Caco-2 (cell line): Measurements from ENCODE around the gene NBAS. TPM values are rescaled to one million over a fixed set of nuclear protein-coding genes. Genes with fewer than 3 reads are reported as not detected.

Experiments
- BruUV-seq: library from RNA; stranded (reverse); fragments of 400-500 nt; replicated peaks from 2 replicates; lab custom pipeline; 2021; lab: Mats Ljungman, UMichigan
- CTCF ChIA-PET: fragments of 300-600 bp; sonication (Branson Sonifier 250); formaldehyde crosslinking; loops from one replicate; lab custom pipeline; 2022; ENCODE audit warnings: antibody characterized with exemption; lab: Charles Lee
- POLR2A ChIA-PET: fragments of 300-600 bp; sonication (Branson Sonifier 250); formaldehyde crosslinking; loops from one replicate; lab custom pipeline; 2022; ENCODE audit warnings: antibody characterized with exemption; lab: Charles Lee
- DNase-seq, 2 experiments: peaks; one replicate each; pipeline versions ENCODE4 v3.0.0 to v3.0.0-alpha.2; 2020 to 2022
- H3K27me3 ChIP-seq: replicated peaks from 2 replicates; pipeline ENCODE4 v1.6.0; 2011; ENCODE audit warnings: low read length; ENCODE audit not compliant: control insufficient read depth, insufficient read depth
- H3K36me3 ChIP-seq: 2 replicates; pipeline ENCODE4 v1.5.1; 2011; ENCODE audit warnings: low read length; ENCODE audit not compliant: control insufficient read depth, insufficient read depth
- H3K4me1 ChIP-seq: fragments of 250-450 bp; sonication (Bioruptor Pico); 2 replicates; pipeline ENCODE4 v1.5.1; 2020; ENCODE audit warnings: mild to moderate bottlenecking
- H3K4me3 ChIP-seq: 2 replicates; pipeline ENCODE4 v1.5.1; 2011; ENCODE audit warnings: low read depth, mild to moderate bottlenecking, control low read depth, low read length
- H3K9me3 ChIP-seq: fragments of 250-450 bp; sonication (Bioruptor Pico); 2 replicates; pipeline ENCODE4 v1.5.1; 2020; ENCODE audit warnings: mild to moderate bottlenecking, moderate library complexity
- H3K27ac Mint-ChIP-seq: one replicate; pipeline ENCODE4 v1.8.0; 2022; ENCODE audit warnings: mixed read lengths; ENCODE audit not compliant: unreplicated experiment
- H3K27me3 Mint-ChIP-seq: one replicate; pipeline ENCODE4 v1.8.0; 2022; ENCODE audit warnings: mixed read lengths; ENCODE audit not compliant: insufficient read depth, unreplicated experiment
- H3K36me3 Mint-ChIP-seq: one replicate; pipeline ENCODE4 v1.8.0; 2022; ENCODE audit warnings: mild to moderate bottlenecking, mixed read lengths; ENCODE audit not compliant: insufficient read depth, unreplicated experiment
- H3K4me1 Mint-ChIP-seq: one replicate; pipeline ENCODE4 v1.8.0; 2022; ENCODE audit warnings: low read depth, mixed read lengths; ENCODE audit not compliant: unreplicated experiment
- H3K4me3 Mint-ChIP-seq: one replicate; pipeline ENCODE4 v1.8.0; 2022; ENCODE audit warnings: mild to moderate bottlenecking, moderate library complexity, mixed read lengths; ENCODE audit not compliant: unreplicated experiment
- H3K9me3 Mint-ChIP-seq: one replicate; pipeline ENCODE4 v1.8.0; 2022; ENCODE audit warnings: mixed read lengths; ENCODE audit not compliant: unreplicated experiment
- CTCF ChIP-seq, 2 experiments: fragments of 200-600 bp in 1 of 2; IDR thresholded peaks; 1 replicate in 1 of 2; 2 replicates in 1 of 2; pipeline versions ENCODE4 v1.5.1 to v1.8.0; 2011 to 2022; ENCODE audit warnings: antibody characterized with exemption in 1 of 2, control low read depth in 1 of 2, inconsistent platforms in 1 of 2, low read depth in 1 of 2, low read length in 1 of 2, mild to moderate bottlenecking in 1 of 2, moderate library complexity in 1 of 2; ENCODE audit not compliant: insufficient read depth in 1 of 2, severe bottlenecking in 1 of 2, unreplicated experiment in 1 of 2
- intact Hi-C: fragments of 100-400 bp; cut with micrococcal nuclease; formaldehyde crosslinking; loops from one replicate; pipeline ENCODE4 v1.10.0; 2022; ENCODE audit not compliant: unreplicated experiment
- total RNA-seq: library from RNA; stranded (reverse); gene quantifications from 2 replicates; pipeline ENCODE4 v1.2.3, GENCODE V29; 2022

Gene NBAS
- total RNA-seq, 1 experiment from 2014 or later: 31.1 TPM

- no peaks in the 10 kb centered on the region for H3K9me3 Mint-ChIP-seq
- no peaks in the 10 kb centered on the region for H3K9me3 ChIP-seq
- CTCF ChIA-PET: interaction anchor here (0.7 to 1.2 kb wide), 2 partner anchors 117 to 148 kb away, joined by 3 read pairs; no protein-coding TSS in a partner anchor
These were observed 132.1 kb downstream of the NBAS start for GRCh38 chr2:15429032-15429431.

GRCh38 chr2:15427987-15428386 lies 133.1 kb downstream of the NBAS start:
- no peak for TF ChIP-seq CTCF (IDR thresholded peaks at IDR 0.05; ENCODE audit: insufficient read depth in 1 of 2, low read depth in 1 of 2, low read length in 1 of 2, severe bottlenecking in 1 of 2, unreplicated experiment in 1 of 2)
- H3K9me3 ChIP-seq: no peaks in the 10 kb centered on the region
- no peak overlapping the region for H3K4me3 ChIP-seq
- Mint-ChIP-seq H3K4me3 (no peak overlapping the region), H3K9me3 (no peaks in the 10 kb centered on the region), H3K4me1 (peaks cover 18% of the 10 kb centered on the region), H3K27ac (no peak overlapping the region), H3K27me3 (no peaks in the 10 kb centered on the region), H3K36me3 (no peaks in the 10 kb centered on the region)
- no TSS peak for BruUV-seq
- ChIA-PET CTCF (no interaction called here), POLR2A (no interaction called here)
- DNase-seq: no peak
- intact Hi-C loops: loop anchor here (10.0 kb wide), 1 partner anchor 413 kb away; no protein-coding TSS in a partner anchor
- H3K27me3 ChIP-seq: no peaks in the 10 kb centered on the region
- H3K36me3 ChIP-seq: no peaks in the 10 kb centered on the region
- H3K4me1 ChIP-seq: peaks cover 15% of the 10 kb centered on the region

More at GRCh38 chr2:15429032-15429431, 132.1 kb downstream of the NBAS start:
- intact Hi-C loops: loop anchor here (10.0 kb wide), 1 partner anchor 414 kb away; no protein-coding TSS in a partner anchor
- Mint-ChIP-seq H3K27me3 (no peaks in the 10 kb centered on the region), H3K4me1 (peaks cover 18% of the 10 kb centered on the region), H3K4me3 (no peak overlapping the region), H3K36me3 (no peaks in the 10 kb centered on the region), H3K27ac (no peak overlapping the region)
- no peak for TF ChIP-seq CTCF (IDR thresholded peaks at IDR 0.05; ENCODE audit: insufficient read depth in 1 of 2, low read depth in 1 of 2, low read length in 1 of 2, severe bottlenecking in 1 of 2, unreplicated experiment in 1 of 2)
- Histone ChIP-seq H3K4me3 (no peak overlapping the region), H3K27me3 (no peaks in the 10 kb centered on the region), H3K36me3 (no peaks in the 10 kb centered on the region), H3K4me1 (peaks cover 18% of the 10 kb centered on the region)
- DNase-seq: no peak
- POLR2A ChIA-PET: interaction anchor here (0.6 kb wide), 1 partner anchor 172 kb away, joined by 3 read pairs; no protein-coding TSS in a partner anchor
- BruUV-seq: no TSS peak

GRCh38 chr2:15426606-15427005 lies 134.5 kb downstream of the NBAS start:
- intact Hi-C loops: loop anchor here (10.0 kb wide), 1 partner anchor 412 kb away; no protein-coding TSS in a partner anchor

More at GRCh38 chr2:15426606-15427005, 134.5 kb downstream of the NBAS start:
- TF ChIP-seq CTCF (IDR thresholded peaks at IDR 0.05; ENCODE audit: insufficient read depth in 1 of 2, low read depth in 1 of 2, low read length in 1 of 2, severe bottlenecking in 1 of 2, unreplicated experiment in 1 of 2): no peak
- Mint-ChIP-seq H3K27ac (no peak overlapping the region), H3K4me1 (peaks cover 18% of the 10 kb centered on the region), H3K36me3 (no peaks in the 10 kb centered on the region), H3K9me3 (no peaks in the 10 kb centered on the region), H3K27me3 (no peaks in the 10 kb centered on the region), H3K4me3 (no peak overlapping the region)
- no peak for DNase-seq
- no peak overlapping the region for H3K4me3 ChIP-seq
- peaks cover 15% of the 10 kb centered on the region for H3K4me1 ChIP-seq
- no TSS peak for BruUV-seq
- CTCF ChIA-PET: no interaction called here
- no peaks in the 10 kb centered on the region for H3K36me3 ChIP-seq
- no peaks in the 10 kb centered on the region for H3K27me3 ChIP-seq
- POLR2A ChIA-PET: no interaction called here
- H3K9me3 ChIP-seq: no peaks in the 10 kb centered on the region
